ENCODE data around the gene SLC39A7. TPM values are rescaled to one million over a fixed set of nuclear protein-coding genes. Genes with fewer than 3 reads are reported as not detected.

The SLC39A7 gene
- total and polyA plus RNA-seq, 2 of the 13 experiments (the other 11 are each of a cell fraction or from before 2014, with no cell fraction given), result 142 to 229 TPM

DNA sequence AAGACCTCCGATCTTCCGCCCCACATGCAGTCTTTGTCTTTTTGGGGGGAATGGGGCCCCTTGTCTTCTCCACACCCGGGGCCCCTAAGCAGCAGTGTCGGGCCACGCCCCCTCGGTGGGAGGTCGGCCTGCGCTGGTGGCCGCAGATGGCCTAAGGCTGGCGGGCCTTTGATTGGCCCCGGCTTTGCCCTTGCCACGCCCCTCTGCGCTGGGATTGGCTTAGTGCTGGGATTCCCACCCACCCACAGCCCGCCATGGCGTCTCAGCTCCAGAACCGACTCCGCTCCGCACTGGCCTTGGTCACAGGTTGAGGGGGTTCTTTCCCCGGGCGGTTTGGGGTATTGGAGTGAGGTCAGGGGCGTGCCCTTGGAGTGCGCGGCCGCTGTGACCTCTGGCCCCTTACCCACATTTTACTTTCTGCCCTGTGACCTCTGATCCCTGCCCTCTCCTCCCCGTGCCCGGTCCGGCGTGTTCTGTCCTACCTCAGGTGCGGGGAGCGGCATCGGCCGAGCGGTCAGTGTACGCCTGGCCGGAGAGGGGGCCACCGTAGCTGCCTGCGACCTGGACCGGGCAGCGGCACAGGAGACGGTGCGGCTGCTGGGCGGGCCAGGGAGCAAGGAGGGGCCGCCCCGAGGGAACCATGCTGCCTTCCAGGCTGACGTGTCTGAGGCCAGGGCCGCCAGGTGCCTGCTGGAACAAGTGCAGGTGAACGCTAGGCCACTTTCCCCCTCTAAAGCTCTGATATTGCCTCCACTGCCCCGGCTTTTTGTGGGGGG, 3.9 kb downstream of the SLC39A7 start, which contains the start of gene HSD17B8 (continued):
- TF ChIP-seq, protein P1, sequence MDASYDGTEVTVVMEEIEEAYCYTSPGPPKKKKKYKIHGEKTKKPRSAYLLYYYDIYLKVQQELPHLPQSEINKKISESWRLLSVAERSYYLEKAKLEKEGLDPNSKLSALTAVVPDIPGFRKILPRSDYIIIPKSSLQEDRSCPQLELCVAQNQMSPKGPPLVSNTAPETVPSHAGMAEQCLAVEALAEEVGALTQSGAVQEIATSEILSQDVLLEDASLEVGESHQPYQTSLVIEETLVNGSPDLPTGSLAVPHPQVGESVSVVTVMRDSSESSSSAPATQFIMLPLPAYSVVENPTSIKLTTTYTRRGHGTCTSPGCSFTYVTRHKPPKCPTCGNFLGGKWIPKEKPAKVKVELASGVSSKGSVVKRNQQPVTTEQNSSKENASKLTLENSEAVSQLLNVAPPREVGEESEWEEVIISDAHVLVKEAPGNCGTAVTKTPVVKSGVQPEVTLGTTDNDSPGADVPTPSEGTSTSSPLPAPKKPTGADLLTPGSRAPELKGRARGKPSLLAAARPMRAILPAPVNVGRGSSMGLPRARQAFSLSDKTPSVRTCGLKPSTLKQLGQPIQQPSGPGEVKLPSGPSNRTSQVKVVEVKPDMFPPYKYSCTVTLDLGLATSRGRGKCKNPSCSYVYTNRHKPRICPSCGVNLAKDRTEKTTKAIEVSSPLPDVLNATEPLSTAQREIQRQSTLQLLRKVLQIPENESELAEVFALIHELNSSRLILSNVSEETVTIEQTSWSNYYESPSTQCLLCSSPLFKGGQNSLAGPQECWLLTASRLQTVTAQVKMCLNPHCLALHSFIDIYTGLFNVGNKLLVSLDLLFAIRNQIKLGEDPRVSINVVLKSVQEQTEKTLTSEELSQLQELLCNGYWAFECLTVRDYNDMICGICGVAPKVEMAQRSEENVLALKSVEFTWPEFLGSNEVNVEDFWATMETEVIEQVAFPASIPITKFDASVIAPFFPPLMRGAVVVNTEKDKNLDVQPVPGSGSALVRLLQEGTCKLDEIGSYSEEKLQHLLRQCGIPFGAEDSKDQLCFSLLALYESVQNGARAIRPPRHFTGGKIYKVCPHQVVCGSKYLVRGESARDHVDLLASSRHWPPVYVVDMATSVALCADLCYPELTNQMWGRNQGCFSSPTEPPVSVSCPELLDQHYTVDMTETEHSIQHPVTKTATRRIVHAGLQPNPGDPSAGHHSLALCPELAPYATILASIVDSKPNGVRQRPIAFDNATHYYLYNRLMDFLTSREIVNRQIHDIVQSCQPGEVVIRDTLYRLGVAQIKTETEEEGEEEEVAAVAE (CRISPR knock-in tag; IDR thresholded peaks at IDR 0.05; ENCODE audit: borderline replicate concordance), result peak; percentile 69; the same call in 1 of the 2 replicates
- TF ChIP-seq NKX3-1 (CRISPR knock-in tag; IDR thresholded peaks at IDR 0.05), result no peak
- TF ChIP-seq, protein P2, sequence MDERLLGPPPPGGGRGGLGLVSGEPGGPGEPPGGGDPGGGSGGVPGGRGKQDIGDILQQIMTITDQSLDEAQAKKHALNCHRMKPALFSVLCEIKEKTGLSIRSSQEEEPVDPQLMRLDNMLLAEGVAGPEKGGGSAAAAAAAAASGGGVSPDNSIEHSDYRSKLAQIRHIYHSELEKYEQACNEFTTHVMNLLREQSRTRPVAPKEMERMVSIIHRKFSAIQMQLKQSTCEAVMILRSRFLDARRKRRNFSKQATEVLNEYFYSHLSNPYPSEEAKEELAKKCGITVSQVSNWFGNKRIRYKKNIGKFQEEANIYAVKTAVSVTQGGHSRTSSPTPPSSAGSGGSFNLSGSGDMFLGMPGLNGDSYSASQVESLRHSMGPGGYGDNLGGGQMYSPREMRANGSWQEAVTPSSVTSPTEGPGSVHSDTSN (CRISPR knock-in tag; IDR thresholded peaks at IDR 0.05), result no peak
- no peak for TF ChIP-seq SOX5 (CRISPR knock-in tag; IDR thresholded peaks at IDR 0.05; ENCODE audit: borderline replicate concordance)
- TF ChIP-seq ZMYM2 (CRISPR knock-in tag; IDR thresholded peaks at IDR 0.05), result no peak
- TF ChIP-seq, protein P3, sequence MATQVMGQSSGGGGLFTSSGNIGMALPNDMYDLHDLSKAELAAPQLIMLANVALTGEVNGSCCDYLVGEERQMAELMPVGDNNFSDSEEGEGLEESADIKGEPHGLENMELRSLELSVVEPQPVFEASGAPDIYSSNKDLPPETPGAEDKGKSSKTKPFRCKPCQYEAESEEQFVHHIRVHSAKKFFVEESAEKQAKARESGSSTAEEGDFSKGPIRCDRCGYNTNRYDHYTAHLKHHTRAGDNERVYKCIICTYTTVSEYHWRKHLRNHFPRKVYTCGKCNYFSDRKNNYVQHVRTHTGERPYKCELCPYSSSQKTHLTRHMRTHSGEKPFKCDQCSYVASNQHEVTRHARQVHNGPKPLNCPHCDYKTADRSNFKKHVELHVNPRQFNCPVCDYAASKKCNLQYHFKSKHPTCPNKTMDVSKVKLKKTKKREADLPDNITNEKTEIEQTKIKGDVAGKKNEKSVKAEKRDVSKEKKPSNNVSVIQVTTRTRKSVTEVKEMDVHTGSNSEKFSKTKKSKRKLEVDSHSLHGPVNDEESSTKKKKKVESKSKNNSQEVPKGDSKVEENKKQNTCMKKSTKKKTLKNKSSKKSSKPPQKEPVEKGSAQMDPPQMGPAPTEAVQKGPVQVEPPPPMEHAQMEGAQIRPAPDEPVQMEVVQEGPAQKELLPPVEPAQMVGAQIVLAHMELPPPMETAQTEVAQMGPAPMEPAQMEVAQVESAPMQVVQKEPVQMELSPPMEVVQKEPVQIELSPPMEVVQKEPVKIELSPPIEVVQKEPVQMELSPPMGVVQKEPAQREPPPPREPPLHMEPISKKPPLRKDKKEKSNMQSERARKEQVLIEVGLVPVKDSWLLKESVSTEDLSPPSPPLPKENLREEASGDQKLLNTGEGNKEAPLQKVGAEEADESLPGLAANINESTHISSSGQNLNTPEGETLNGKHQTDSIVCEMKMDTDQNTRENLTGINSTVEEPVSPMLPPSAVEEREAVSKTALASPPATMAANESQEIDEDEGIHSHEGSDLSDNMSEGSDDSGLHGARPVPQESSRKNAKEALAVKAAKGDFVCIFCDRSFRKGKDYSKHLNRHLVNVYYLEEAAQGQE (IDR thresholded peaks at IDR 0.05; ENCODE audit: borderline replicate concordance in 1 of 2, low read depth in 1 of 2, low read length in 2 of 2), result no peak
- TF ChIP-seq ZNF547 (CRISPR knock-in tag; IDR thresholded peaks at IDR 0.05), result peak; percentile 77
- TF ChIP-seq, protein P4, sequence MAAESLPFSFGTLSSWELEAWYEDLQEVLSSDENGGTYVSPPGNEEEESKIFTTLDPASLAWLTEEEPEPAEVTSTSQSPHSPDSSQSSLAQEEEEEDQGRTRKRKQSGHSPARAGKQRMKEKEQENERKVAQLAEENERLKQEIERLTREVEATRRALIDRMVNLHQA (CRISPR knock-in tag; IDR thresholded peaks at IDR 0.05), result no peak
- 0 out of 2 replicates have a peak, but pooled peaks have one; percentile 90 for TF ChIP-seq SMAD1 (CRISPR knock-in tag; IDR thresholded peaks at IDR 0.05; ENCODE audit: borderline replicate concordance, low read depth)
- TF ChIP-seq REXO4 (CRISPR knock-in tag; IDR thresholded peaks at IDR 0.05; ENCODE audit: borderline replicate concordance), result no peak
- TF ChIP-seq PPARG (CRISPR knock-in tag; conservative IDR thresholded peaks at IDR 0.05), result 0 out of 2 replicates have a peak, but pooled peaks have one; percentile 30
- no peak for TF ChIP-seq ZNF780A (CRISPR knock-in tag; IDR thresholded peaks at IDR 0.05)
- peak; percentile 84 for TF ChIP-seq RXRA (CRISPR knock-in tag; IDR thresholded peaks at IDR 0.05)
- no peak for TF ChIP-seq HDAC6 (IDR thresholded peaks at IDR 0.05; ENCODE audit: low read depth, low read length)
- no peak; the same call in 1 of the 2 replicates for TF ChIP-seq ZNF367 (CRISPR knock-in tag; IDR thresholded peaks at IDR 0.05; ENCODE audit: borderline replicate concordance)
- TF ChIP-seq SOX13 (IDR thresholded peaks at IDR 0.05), result no peak
- peak in 1 of 2 experiments; percentile 15; a peak in 2 of 4 replicates for TF ChIP-seq SOX13 (CRISPR knock-in tag; conservative IDR thresholded peaks at IDR 0.05 in 1 of 2, IDR thresholded peaks at IDR 0.05 in 1 of 2)
- TF ChIP-seq ZBTB3 (CRISPR knock-in tag; IDR thresholded peaks at IDR 0.05; ENCODE audit: borderline replicate concordance, low read depth), result 0 out of 2 replicates have a peak, but pooled peaks have one; percentile 28
- TF ChIP-seq, protein P5, sequence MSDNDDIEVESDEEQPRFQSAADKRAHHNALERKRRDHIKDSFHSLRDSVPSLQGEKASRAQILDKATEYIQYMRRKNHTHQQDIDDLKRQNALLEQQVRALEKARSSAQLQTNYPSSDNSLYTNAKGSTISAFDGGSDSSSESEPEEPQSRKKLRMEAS (IDR thresholded peaks at IDR 0.05), result no peak
